A172 (cell line): Measurements from ENCODE around the gene COQ8A. TPM values are rescaled to one million over a fixed set of nuclear protein-coding genes. Genes with fewer than 3 reads are reported as not detected.

Experiments
- DNase-seq: peaks from one replicate; pipeline ENCODE4 v3.0.0-alpha.2; 2015; ENCODE audit warnings: low spot score
- total RNA-seq: library from RNA; depleted of rRNA; stranded (reverse); fragments of >200 nt; shearing (Covaris generic); gene quantifications from 2 replicates; pipeline ENCODE4 v1.2.3, GENCODE V29; 2014; rRNA removed

COQ8A gene
- total RNA-seq, 1 experiment from 2014 or later, result 7.9 TPM

DNA sequence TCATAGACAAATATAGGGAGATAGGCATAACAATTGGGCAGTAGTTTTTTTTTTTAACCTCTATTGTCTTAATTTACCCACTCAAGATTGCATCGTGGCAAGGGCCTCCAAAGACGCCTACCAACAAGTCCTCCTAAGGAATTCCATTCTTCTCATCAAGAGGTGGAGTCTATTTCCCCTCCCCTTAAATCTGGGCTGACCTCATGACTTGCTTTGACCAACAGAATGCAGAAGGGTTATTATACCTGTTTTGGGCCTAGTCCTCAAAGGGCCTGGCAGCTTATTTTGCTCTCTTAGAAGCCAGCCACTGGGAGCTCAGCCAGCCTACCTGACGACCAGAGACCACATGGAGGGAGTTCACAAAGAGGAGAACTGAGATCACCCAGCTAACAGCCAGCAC is 92.3 kb downstream of the COQ8A start:
- DNase-seq, result no peak

DNA sequence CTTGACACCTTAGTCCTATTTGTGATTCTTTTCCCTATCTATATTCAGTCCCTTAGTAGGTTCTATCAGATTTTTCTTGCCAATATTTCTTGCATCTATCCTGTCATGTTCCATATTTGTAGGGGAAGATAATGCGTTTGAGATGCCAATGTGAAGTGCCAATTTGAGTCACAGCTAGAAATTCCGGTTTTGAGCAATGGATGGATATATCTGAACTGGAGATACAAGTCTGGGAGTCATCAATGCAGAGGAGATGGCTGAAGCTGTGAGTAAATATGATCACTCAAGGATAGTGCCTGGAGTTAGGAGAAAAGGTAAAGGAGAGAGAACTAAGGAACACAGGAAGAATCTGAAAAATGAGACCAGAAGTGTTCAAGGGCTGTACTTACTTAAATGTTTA is 93.8 kb downstream of the COQ8A start:
- no peak for DNase-seq

DNA sequence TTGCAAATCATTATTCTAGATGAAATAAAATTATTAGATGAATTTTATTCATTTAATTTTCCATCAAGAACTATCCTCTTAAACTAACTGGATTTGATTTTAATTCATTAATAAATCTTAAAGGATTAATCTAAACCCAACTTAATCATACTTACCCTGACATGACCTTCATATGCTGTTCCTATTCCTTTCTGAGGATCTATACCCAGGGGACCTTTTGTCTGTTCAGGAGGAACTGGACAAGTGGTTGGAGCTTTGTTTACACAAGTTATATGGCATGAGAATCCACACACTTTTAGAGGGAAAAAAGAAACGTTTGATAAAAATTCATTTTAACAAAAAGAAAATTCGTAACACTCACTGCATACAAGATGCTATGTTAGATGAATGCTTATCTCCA is 95.2 kb downstream of the COQ8A start:
- DNase-seq, result no peak

DNA sequence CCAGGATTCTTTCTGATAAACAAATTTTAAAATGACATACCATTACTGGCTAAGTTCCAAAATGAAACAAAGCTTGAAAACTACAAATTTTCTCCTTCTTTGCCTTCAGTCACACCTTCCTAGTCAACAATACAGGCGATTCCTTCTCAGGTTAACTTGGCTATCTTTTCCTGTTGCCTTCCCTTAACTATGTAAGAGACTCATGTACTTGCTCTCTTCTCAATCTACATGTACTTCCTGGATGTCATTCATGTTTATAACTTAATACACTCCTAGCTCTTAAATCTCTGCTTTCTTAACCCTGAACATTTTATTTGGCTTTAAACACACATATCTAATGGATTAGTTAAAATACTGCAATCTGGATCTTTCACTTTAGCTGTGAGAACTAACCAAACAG is 97.0 kb downstream of the COQ8A start:
- DNase-seq, result no peak

Other genes with a start within 250 kb of the COQ8A start
- 1.9 and 2.3 TPM in 2 replicates for gene ITPKB, start 201.0 kb upstream of the COQ8A start, total RNA-seq
- 45.7 and 46.0 TPM in 2 replicates for gene PSEN2, start 69.7 kb upstream of the COQ8A start, total RNA-seq